Thyroid gland (tissue), 4 donors: Measurements from ENCODE around the gene PDHA1. TPM values are rescaled to one million over a fixed set of nuclear protein-coding genes. Genes with fewer than 3 reads are reported as not detected.
A peak's percentile ranks its signal among the peaks of the same experiment; 100 is the strongest.

Source experiments
- DNase-seq, 2 donors: peaks; one replicate each; pipeline ENCODE4 v3.0.0-alpha.2; 2019
- H3K27ac ChIP-seq, 3 donors: fragments of 200-600 bp; sonication (generic); 1 replicate in 2 of 3; 2 replicates in 1 of 3; pipeline ENCODE4 v1.5.1; 2016 to 2019; ENCODE audit warnings: mild to moderate bottlenecking in 1 of 3, moderate library complexity in 1 of 3
- H3K27me3 ChIP-seq: fragments of 200-600 bp; sonication (generic); one replicate; pipeline ENCODE4 v1.5.1; 2019
- H3K36me3 ChIP-seq, 2 donors: fragments of 200-600 bp; sonication (generic); one replicate each; pipeline ENCODE4 v1.5.1; 2016 to 2019
- H3K4me1 ChIP-seq, 2 donors: fragments of 200-600 bp; sonication (generic); one replicate each; pipeline ENCODE4 v1.5.1; 2017 to 2019
- H3K4me3 ChIP-seq, 3 donors: fragments of 200-600 bp; sonication (generic); replicated peaks in 1 of 3; 1 replicate in 2 of 3; 2 replicates in 1 of 3; pipeline ENCODE4 v1.5.1; 2016; ENCODE audit warnings: mild to moderate bottlenecking in 1 of 3
- H3K9me3 ChIP-seq: fragments of 200-600 bp; sonication (generic); one replicate; pipeline ENCODE4 v1.5.1; 2017
- POLR2A ChIP-seq, 2 donors: fragments of 450-650 bp; IDR thresholded peaks; one replicate each; pipeline ENCODE4 v1.6.1; 2017; ENCODE audit warnings: antibody characterized with exemption in 2 of 2, mild to moderate bottlenecking in 2 of 2, moderate library complexity in 1 of 2
- WGBS, 2 donors: methylation state at CpG; one replicate each; pipeline ENCODE4 v1.1.5; 2017; 5-methylcytosine and 5-hydroxymethylcytosine counted together
- intact Hi-C: fragments of 100-400 bp; cut with DNase I; formaldehyde crosslinking; loops from one replicate; pipeline ENCODE4 v1.15.1; 2023
- total RNA-seq, 4 donors: library from RNA; depleted of rRNA; stranded (reverse); fragments of >200 nt; gene quantifications; one replicate each; pipeline ENCODE4 v1.2.3, GENCODE V29; 2016
- TF ChIP-seq, protein P1 (sequence below), 6 experiments: fragments of 200-600 bp in 3 of 6; fragments of 450-650 bp in 3 of 6; sonication (generic) in 3 of 6; IDR thresholded peaks; one replicate each; pipeline ENCODE4 v1.5.1; 2016 to 2019; ENCODE audit warnings: antibody characterized with exemption in 6 of 6, mild to moderate bottlenecking in 2 of 6, inconsistent platforms in 1 of 6, moderate library complexity in 1 of 6

The PDHA1 gene
- 100 to 1,000 TPM; 102 to 131 (median 123) TPM for total RNA-seq

DNA sequence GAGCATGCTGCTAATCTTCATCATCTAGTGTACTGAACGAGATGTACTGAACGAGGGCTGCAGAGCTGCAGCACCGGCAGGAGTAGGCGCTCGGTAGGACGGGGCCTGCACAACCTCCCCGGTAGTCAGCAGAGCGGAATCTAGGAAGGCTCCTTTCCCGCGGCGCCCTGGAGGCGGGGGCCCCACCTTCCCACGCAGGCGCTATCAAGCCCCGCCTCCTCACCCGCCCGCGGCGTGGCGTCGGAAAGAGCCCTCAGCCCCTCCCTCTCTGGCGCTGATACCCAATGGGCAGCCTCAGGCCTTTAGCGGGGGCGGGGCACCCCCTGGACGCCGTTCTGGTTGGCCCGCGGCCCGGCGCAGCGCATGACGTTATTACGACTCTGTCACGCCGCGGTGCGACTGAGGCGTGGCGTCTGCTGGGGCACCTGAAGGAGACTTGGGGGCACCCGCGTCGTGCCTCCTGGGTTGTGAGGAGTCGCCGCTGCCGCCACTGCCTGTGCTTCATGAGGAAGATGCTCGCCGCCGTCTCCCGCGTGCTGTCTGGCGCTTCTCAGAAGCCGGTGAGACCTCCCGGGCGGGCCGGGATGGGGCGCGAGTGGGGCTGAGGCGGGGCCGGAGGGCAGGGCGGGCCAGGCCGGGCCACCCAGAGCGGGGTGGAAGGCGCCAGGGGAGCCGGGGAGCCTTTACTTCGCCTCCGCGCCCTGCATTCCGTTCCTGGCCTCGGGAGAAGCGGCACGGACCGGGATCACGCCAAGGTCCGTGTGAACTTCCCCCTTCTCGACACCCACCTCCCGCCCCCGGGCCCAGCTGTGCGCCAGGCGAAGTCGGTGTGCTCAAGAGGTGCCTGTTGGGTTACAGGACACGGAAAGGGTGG is at the start of gene PDHA1:
PDHA1 (plus strand) TSS at position 393 of the 874 bp plus-strand sequence; CDS start at position 504, 111 bp downstream.
- peak within 1 kb of the TSS; percentile 33 to 55 (median 49) for H3K4me3 ChIP-seq
- H3K27me3 ChIP-seq: no peaks in the 10 kb centered on the region
- DNase-seq: peak; percentile 92 to 93
- peak in 1 of 2 donors; percentile 82 for TF ChIP-seq POLR2A (IDR thresholded peaks at IDR 0.05)
- TF ChIP-seq, protein P1, sequence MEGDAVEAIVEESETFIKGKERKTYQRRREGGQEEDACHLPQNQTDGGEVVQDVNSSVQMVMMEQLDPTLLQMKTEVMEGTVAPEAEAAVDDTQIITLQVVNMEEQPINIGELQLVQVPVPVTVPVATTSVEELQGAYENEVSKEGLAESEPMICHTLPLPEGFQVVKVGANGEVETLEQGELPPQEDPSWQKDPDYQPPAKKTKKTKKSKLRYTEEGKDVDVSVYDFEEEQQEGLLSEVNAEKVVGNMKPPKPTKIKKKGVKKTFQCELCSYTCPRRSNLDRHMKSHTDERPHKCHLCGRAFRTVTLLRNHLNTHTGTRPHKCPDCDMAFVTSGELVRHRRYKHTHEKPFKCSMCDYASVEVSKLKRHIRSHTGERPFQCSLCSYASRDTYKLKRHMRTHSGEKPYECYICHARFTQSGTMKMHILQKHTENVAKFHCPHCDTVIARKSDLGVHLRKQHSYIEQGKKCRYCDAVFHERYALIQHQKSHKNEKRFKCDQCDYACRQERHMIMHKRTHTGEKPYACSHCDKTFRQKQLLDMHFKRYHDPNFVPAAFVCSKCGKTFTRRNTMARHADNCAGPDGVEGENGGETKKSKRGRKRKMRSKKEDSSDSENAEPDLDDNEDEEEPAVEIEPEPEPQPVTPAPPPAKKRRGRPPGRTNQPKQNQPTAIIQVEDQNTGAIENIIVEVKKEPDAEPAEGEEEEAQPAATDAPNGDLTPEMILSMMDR (IDR thresholded peaks at IDR 0.05): no peak
- no peaks in the 10 kb centered on the region for H3K36me3 ChIP-seq
- intact Hi-C loops: no loop called here
- H3K27ac ChIP-seq: peak within 1 kb of the TSS; percentile 23 to 88 (median 76)
- WGBS, 2 donors: 0% methylated on average over 2 to 8 of the region's 81 CpGs
- H3K4me1 ChIP-seq: no peaks in the 10 kb centered on the region
- no peaks in the 10 kb centered on the region for H3K9me3 ChIP-seq

DNA sequence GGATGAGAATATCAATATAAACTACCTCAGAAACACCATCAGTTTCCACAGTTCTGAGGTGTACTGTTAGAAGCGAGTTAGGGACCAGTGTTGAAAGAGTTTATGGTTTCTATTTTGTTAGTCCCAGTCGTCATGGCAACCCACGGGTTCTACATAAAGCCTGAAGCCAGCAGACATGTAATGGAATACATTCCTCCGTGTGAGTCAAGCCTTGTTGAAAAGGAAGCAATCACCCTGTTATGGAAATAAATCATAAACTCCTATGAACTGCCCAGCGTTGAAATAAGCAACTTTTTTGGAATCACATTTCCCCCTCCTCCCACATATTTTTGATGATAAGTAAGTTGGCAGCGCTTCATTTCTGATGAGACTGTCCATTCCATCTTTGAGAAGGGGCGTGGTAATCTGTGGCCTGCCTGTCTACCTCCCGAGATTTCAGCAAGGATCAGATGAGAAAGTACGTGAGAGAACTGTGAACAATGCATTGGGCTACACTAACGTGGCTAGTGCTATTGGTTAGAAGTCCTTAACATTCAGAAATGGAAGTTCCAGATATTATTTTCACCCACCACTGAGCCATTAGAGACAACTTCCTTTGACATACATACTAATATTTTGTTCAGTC is 40.4 kb upstream of the PDHA1 start:
- Histone ChIP-seq H3K27ac (no peak overlapping the region), H3K4me3 (no peak overlapping the region), H3K27me3 (no peaks in the 10 kb centered on the region), H3K4me1 (no peaks in the 10 kb centered on the region), H3K9me3 (no peaks in the 10 kb centered on the region), H3K36me3 (no peaks in the 10 kb centered on the region)
- no peak for DNase-seq
- intact Hi-C loops: no loop called here
- 60 to 69% methylated on average over 10 of the region's 10 CpGs for WGBS, 2 donors
- no peak for TF ChIP-seq POLR2A (IDR thresholded peaks at IDR 0.05)
- TF ChIP-seq, protein P1 (IDR thresholded peaks at IDR 0.05): no peak

DNA sequence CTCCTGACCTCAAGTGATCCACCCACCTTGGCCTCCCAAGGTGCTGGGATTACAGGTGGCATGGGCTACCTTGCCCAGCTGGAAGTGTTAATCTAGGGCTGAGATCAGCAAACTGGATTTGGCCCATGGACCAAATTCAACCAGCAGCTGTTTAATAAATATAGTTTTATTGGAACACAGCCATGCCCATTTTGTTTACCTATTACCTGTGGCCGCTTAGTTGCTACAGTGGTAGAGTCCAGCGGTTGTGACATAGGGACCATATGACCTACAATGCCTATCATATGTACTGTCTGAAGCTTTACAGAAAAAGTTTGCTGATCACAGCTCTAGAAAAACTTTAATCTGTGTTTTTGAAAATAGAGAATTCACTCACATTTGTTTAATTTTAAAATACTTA is 17.2 kb upstream of the PDHA1 start:
- H3K9me3 ChIP-seq: no peaks in the 10 kb centered on the region
- intact Hi-C loops: no loop called here
- no peaks in the 10 kb centered on the region for H3K4me1 ChIP-seq
- TF ChIP-seq, protein P1 (IDR thresholded peaks at IDR 0.05): no peak
- TF ChIP-seq POLR2A (IDR thresholded peaks at IDR 0.05): no peak
- no peak for DNase-seq
- H3K36me3 ChIP-seq: no peaks in the 10 kb centered on the region
- no peak overlapping the region for H3K4me3 ChIP-seq
- no peak overlapping the region for H3K27ac ChIP-seq
- H3K27me3 ChIP-seq: no peaks in the 10 kb centered on the region
- 95 to 97% methylated on average over 2 of the region's 2 CpGs for WGBS, 2 donors

DNA sequence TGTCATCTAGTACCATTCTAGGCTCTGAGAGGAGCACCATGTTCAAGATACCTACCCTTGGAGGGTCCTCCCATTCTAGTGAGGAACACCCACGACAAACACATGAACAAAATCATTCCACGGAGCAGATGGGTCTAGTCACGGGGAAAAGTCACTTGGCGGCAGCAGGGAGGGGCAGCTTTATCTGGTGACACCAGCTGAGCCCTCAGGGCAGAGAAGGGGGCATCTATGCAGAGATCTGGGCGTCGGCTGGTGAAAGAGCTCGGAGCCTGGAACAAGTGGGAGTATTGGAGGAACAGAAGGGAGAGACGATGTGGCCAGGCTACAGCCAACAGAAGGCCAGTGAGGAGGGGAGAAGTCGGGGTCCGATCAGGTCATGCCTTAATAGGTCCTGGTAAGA is 11.9 kb upstream of the PDHA1 start:
- 95 to 99% methylated on average over 6 to 9 of the region's 10 CpGs for WGBS, 2 donors
- intact Hi-C loops: no loop called here
- H3K27ac ChIP-seq: no peak overlapping the region
- H3K9me3 ChIP-seq: no peaks in the 10 kb centered on the region
- H3K27me3 ChIP-seq: no peaks in the 10 kb centered on the region
- TF ChIP-seq, protein P1 (IDR thresholded peaks at IDR 0.05): no peak
- TF ChIP-seq POLR2A (IDR thresholded peaks at IDR 0.05): no peak
- no peak overlapping the region for H3K4me3 ChIP-seq
- no peaks in the 10 kb centered on the region for H3K36me3 ChIP-seq
- no peak for DNase-seq
- no peaks in the 10 kb centered on the region for H3K4me1 ChIP-seq

DNA sequence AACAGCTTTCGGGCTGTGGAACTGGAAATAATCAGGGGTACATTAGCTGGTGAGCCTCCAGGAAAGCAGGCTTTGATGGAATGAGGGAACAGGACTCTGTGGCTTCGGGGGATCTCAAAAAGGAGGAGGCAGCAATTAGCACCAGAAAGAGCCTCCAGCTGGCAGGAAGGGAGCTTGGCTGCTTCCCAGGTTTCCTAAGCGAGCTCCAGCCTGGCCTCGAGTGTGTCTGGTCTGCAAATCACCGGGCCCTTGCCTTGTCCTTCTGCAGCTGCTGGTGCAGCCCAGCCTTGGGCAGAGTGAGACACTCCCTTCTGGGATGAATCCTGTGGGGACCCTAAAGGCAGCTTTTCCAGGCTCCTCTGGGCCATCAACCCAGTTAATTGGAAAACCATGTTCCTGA is 10.7 kb upstream of the PDHA1 start:
- no peak overlapping the region for H3K27ac ChIP-seq
- H3K9me3 ChIP-seq: no peaks in the 10 kb centered on the region
- H3K4me1 ChIP-seq: no peaks in the 10 kb centered on the region
- no peaks in the 10 kb centered on the region for H3K27me3 ChIP-seq
- no peak overlapping the region for H3K4me3 ChIP-seq
- intact Hi-C loops: no loop called here
- WGBS, 2 donors: 36 to 37% methylated on average over 3 of the region's 5 CpGs
- TF ChIP-seq POLR2A (IDR thresholded peaks at IDR 0.05): no peak
- TF ChIP-seq, protein P1 (IDR thresholded peaks at IDR 0.05): no peak
- no peaks in the 10 kb centered on the region for H3K36me3 ChIP-seq
- peak in 1 of 2 donors; percentile 4 for DNase-seq
